Karpas-422 (cell line): ENCODE data around the gene JARID2. TPM values are rescaled to one million over a fixed set of nuclear protein-coding genes. Genes with fewer than 3 reads are reported as not detected.

Experiments
- DNase-seq: peaks from one replicate; pipeline ENCODE4 v3.0.0-alpha.2; 2015
- H2AFZ ChIP-seq: fragments of 200-600 bp; sonication (generic); 2 replicates; pipeline ENCODE4 v1.6.1; 2014; ENCODE audit warnings: antibody characterized with exemption, low read length, mixed read lengths
- H3K27ac ChIP-seq: fragments of 200-600 bp; sonication (generic); 2 replicates; pipeline ENCODE4 v1.5.1; 2014; ENCODE audit warnings: mild to moderate bottlenecking, low read length, moderate library complexity
- H3K27me3 ChIP-seq: fragments of 200-600 bp; sonication (generic); 2 replicates; pipeline ENCODE4 v1.6.1; 2014; ENCODE audit warnings: low read length, mixed read lengths
- H3K36me3 ChIP-seq: fragments of 200-600 bp; sonication (generic); 2 replicates; pipeline ENCODE4 v1.6.1; 2014; ENCODE audit warnings: low read length, mixed read lengths; ENCODE audit not compliant: insufficient read depth
- H3K4me1 ChIP-seq: fragments of 200-600 bp; sonication (generic); 2 replicates; pipeline ENCODE4 v1.6.1; 2014; ENCODE audit warnings: mild to moderate bottlenecking, low read length, mixed read lengths
- H3K4me2 ChIP-seq: fragments of 200-600 bp; sonication (generic); 2 replicates; pipeline ENCODE4 v1.6.1; 2014; ENCODE audit warnings: low read length, low read depth, mild to moderate bottlenecking; ENCODE audit not compliant: poor library complexity, severe bottlenecking
- H3K4me3 ChIP-seq: fragments of 200-600 bp; sonication (generic); 2 replicates; pipeline ENCODE4 v1.5.1; 2014; ENCODE audit warnings: mild to moderate bottlenecking, antibody characterized with exemption, low read length, mixed read lengths
- H3K79me2 ChIP-seq: fragments of 200-600 bp; sonication (generic); 2 replicates; pipeline ENCODE4 v1.6.1; 2014; ENCODE audit warnings: mild to moderate bottlenecking, low read length, mixed read lengths
- H3K9ac ChIP-seq: fragments of 200-600 bp; sonication (generic); 2 replicates; pipeline ENCODE4 v1.6.0; 2014; ENCODE audit warnings: low read length
- H3K9me2 ChIP-seq: fragments of 200-600 bp; sonication (generic), shearing (Covaris generic); replicated peaks from 2 replicates; pipeline ENCODE4 v1.6.0; 2014; ENCODE audit warnings: mild to moderate bottlenecking, low read length, moderate library complexity; ENCODE audit not compliant: insufficient read depth
- H3K9me3 ChIP-seq: fragments of 300-700, 200-600 bp; sonication (generic); 2 replicates; pipeline ENCODE4 v1.6.1; 2014; ENCODE audit warnings: low read length, mixed read lengths
- H4K20me1 ChIP-seq: fragments of 200-600 bp; sonication (generic); 2 replicates; pipeline ENCODE4 v1.6.1; 2014; ENCODE audit warnings: mild to moderate bottlenecking, antibody characterized with exemption, low read length, low read depth; ENCODE audit not compliant: insufficient read depth
- total RNA-seq: library from RNA; depleted of rRNA; stranded (reverse); fragments of >200 nt; shearing (Covaris generic); gene quantifications from 2 replicates; pipeline ENCODE4 v1.2.3, GENCODE V29; 2014; ENCODE audit warnings: low replicate concordance

The JARID2 gene
- total RNA-seq, 1 experiment from 2014 or later = 2.8 TPM

- Histone ChIP-seq H3K9me3 (no peaks in the 10 kb centered on the region), H3K9me2 (no peaks in the 10 kb centered on the region), H3K27ac (no peak overlapping the region), H3K9ac (no peak overlapping the region), H3K4me1 (peaks cover 14% of the 10 kb centered on the region), H3K4me3 (no peak overlapping the region), H3K27me3 (no peaks in the 10 kb centered on the region), H4K20me1 (peaks cover 53% of the 10 kb centered on the region), H3K36me3 (no peaks in the 10 kb centered on the region), H3K79me2 (no peaks in the 10 kb centered on the region), H2AFZ (no peak overlapping the region), H3K4me2 (no peak overlapping the region)
- no peak for DNase-seq
These were observed 191.3 kb downstream of the JARID2 start for GRCh38 chr6:15437090-15437635.

DNA sequence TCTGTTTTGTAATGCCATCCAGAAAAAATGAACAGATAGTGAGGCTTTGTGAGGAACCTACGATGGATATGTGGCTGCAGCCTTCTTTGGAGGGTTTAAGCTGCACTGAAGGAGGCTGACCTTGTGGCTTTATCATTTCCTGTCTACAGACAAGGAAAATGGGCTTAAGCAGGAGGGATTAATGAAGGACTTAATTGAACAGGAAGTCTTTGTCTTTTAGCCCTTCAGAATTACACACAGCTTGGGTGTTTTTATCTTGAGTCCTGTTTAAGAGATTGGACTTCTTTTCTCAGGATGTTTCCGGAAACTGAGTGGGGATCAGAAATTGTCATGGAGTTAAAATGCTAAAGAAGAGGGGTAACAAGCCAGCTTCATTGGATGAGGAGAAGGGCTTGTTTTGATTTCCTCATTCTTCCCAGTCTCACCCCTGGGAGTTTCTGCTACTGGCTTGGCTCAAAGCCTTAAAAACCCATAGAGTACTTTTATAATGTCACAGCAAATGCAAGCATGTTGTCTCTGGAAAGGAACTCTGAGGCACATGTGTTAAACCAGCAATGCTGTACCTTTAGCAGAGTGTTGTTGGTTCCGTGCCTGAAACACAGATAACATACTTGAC lies 193.6 kb downstream of the JARID2 start:
- H3K27ac ChIP-seq = no peak overlapping the region
- H2AFZ ChIP-seq = no peak overlapping the region
- H3K4me2 ChIP-seq = no peak overlapping the region
- H3K36me3 ChIP-seq = no peaks in the 10 kb centered on the region
- peaks cover 7% of the 10 kb centered on the region; the same call in 1 of the 2 replicates for H3K4me1 ChIP-seq
- peaks cover 48% of the 10 kb centered on the region for H4K20me1 ChIP-seq
- H3K4me3 ChIP-seq = no peak overlapping the region
- no peak for DNase-seq
- H3K9me2 ChIP-seq = no peaks in the 10 kb centered on the region
- H3K79me2 ChIP-seq = no peaks in the 10 kb centered on the region
- no peaks in the 10 kb centered on the region for H3K9me3 ChIP-seq
- H3K9ac ChIP-seq = no peak overlapping the region
- H3K27me3 ChIP-seq = no peaks in the 10 kb centered on the region

DNA sequence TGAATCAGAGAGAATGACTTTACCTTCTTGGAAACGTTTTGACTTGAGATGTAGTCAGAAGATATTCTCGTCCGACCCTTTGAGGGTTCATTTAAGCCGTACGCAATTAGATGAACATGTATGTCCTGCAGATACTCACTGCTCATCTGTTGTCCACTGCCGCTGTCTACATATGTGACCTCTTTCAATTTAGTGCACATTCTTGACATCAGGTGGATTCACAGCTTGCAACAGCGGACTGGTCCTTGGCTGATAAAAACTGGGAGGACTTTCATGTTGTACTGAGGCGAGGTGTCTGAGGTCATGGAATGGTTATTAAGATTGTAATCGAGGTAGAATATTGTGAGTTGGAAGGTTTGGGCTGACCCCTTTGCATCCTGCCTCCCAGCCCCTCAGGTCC lies 194.2 kb downstream of the JARID2 start:
- no peak for DNase-seq
- no peak overlapping the region for H3K4me3 ChIP-seq
- no peaks in the 10 kb centered on the region for H3K79me2 ChIP-seq
- H3K9me3 ChIP-seq = no peaks in the 10 kb centered on the region
- no peaks in the 10 kb centered on the region for H3K27me3 ChIP-seq
- no peaks in the 10 kb centered on the region for H3K9me2 ChIP-seq
- no peak overlapping the region for H3K27ac ChIP-seq
- peaks cover 7% of the 10 kb centered on the region; the same call in 1 of the 2 replicates for H3K4me1 ChIP-seq
- H3K4me2 ChIP-seq = no peak overlapping the region
- no peak overlapping the region for H2AFZ ChIP-seq
- peaks cover 43% of the 10 kb centered on the region for H4K20me1 ChIP-seq
- H3K9ac ChIP-seq = no peak overlapping the region
- no peaks in the 10 kb centered on the region for H3K36me3 ChIP-seq

- peak; percentile 65 for DNase-seq
- Histone ChIP-seq H2AFZ (no peak overlapping the region), H3K4me3 (no peak overlapping the region), H3K36me3 (no peaks in the 10 kb centered on the region), H3K9ac (no peak overlapping the region), H3K4me2 (no peak overlapping the region), H3K27ac (no peak overlapping the region), H3K9me3 (no peaks in the 10 kb centered on the region), H3K4me1 (peaks cover 7% of the 10 kb centered on the region; the same call in 1 of the 2 replicates), H3K79me2 (no peaks in the 10 kb centered on the region), H4K20me1 (peaks cover 43% of the 10 kb centered on the region), H3K27me3 (no peaks in the 10 kb centered on the region), H3K9me2 (no peaks in the 10 kb centered on the region)
These were observed 195.5 kb downstream of the JARID2 start for GRCh38 chr6:15441215-15441868.

- no peak overlapping the region for H3K4me3 ChIP-seq
These were observed 196.1 kb downstream of the JARID2 start for GRCh38 chr6:15441981-15442380.

GRCh38 chr6:15442467-15442866 lies 196.6 kb downstream of the JARID2 start:
- no peak for DNase-seq
- H3K79me2 ChIP-seq = no peaks in the 10 kb centered on the region

More at GRCh38 chr6:15441981-15442380, 196.1 kb downstream of the JARID2 start:
- Histone ChIP-seq H3K27me3 (no peaks in the 10 kb centered on the region), H2AFZ (no peak overlapping the region), H3K27ac (no peak overlapping the region), H4K20me1 (peaks cover 42% of the 10 kb centered on the region), H3K9me2 (no peaks in the 10 kb centered on the region), H3K9ac (no peak overlapping the region), H3K9me3 (no peaks in the 10 kb centered on the region), H3K4me1 (peaks cover 7% of the 10 kb centered on the region; the same call in 1 of the 2 replicates), H3K4me2 (no peak overlapping the region), H3K79me2 (no peaks in the 10 kb centered on the region), H3K36me3 (no peaks in the 10 kb centered on the region)
- DNase-seq = no peak

DNA sequence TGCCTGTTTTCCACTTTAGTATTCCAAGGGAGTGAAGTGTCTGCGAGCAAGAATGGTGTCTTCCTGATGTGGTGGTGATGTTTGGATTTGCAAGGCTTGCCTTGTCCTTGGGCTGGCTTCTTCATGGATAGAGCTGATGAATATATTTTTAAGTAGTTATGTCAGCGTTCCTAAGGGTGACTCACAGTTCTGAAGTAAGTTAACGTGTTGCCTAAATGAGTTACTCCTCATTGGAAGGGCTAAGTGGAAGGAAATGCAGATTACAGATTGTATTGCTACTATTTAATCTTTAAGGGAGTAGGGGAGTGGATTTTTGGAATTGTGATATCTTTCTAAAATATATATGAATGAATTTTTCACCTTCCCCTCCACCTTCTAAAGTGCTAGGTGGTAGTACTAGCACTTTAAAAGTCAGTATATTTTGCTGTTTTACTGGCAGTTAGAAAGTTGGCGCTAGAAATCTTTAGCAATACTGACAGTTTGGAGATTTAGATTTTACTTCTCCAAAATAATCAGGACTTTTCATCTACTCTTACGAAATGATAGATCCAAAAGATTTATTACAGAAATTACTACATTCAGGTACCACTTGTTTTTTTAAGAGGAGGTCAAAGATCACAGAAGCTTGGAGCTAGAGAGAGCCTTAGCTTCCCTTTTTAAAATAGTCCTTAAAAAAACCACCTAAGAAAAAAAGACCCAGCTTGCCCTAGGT lies 197.4 kb downstream of the JARID2 start:
- H3K4me1 ChIP-seq = peaks cover 7% of the 10 kb centered on the region; the same call in 1 of the 2 replicates
- no peaks in the 10 kb centered on the region for H3K79me2 ChIP-seq
- H2AFZ ChIP-seq = no peak overlapping the region
- H3K9ac ChIP-seq = no peak overlapping the region
- no peaks in the 10 kb centered on the region for H3K9me2 ChIP-seq
- no peak overlapping the region for H3K4me2 ChIP-seq
- no peaks in the 10 kb centered on the region for H3K9me3 ChIP-seq
- H3K4me3 ChIP-seq = no peak overlapping the region
- no peaks in the 10 kb centered on the region for H3K27me3 ChIP-seq
- H3K27ac ChIP-seq = no peak overlapping the region
- no peak for DNase-seq
- peaks cover 35% of the 10 kb centered on the region for H4K20me1 ChIP-seq
- no peaks in the 10 kb centered on the region for H3K36me3 ChIP-seq

More at GRCh38 chr6:15442467-15442866, 196.6 kb downstream of the JARID2 start:
- Histone ChIP-seq H3K4me3 (no peak overlapping the region), H2AFZ (no peak overlapping the region), H3K4me2 (no peak overlapping the region), H3K4me1 (peaks cover 7% of the 10 kb centered on the region; the same call in 1 of the 2 replicates), H3K27me3 (no peaks in the 10 kb centered on the region), H3K27ac (no peak overlapping the region), H3K9ac (no peak overlapping the region), H4K20me1 (peaks cover 42% of the 10 kb centered on the region), H3K9me3 (no peaks in the 10 kb centered on the region), H3K9me2 (no peaks in the 10 kb centered on the region), H3K36me3 (no peaks in the 10 kb centered on the region)
